Fibroblast of lung (primary cell): ENCODE results near the gene MICAL2. TPM values are rescaled to one million over a fixed set of nuclear protein-coding genes. Genes with fewer than 3 reads are reported as not detected.

ENCODE experiments used
- DNase-seq, 2 donors: peaks; one replicate each; pipeline versions ENCODE4 v3.0.0 to v3.0.0-alpha.2; 2010; ENCODE audit warnings: low read depth in 2 of 2
- H2AFZ ChIP-seq: 2 replicates; pipeline ENCODE4 v1.5.1; 2012; ENCODE audit warnings: low read length, control low read depth, inconsistent platforms
- H3K27ac ChIP-seq: 2 replicates; pipeline ENCODE4 v1.5.1; 2011; ENCODE audit warnings: low read length, control low read depth; ENCODE audit not compliant: insufficient read depth
- H3K27me3 ChIP-seq: 2 replicates; pipeline ENCODE4 v1.5.1; 2011; ENCODE audit warnings: mild to moderate bottlenecking, low read length; ENCODE audit not compliant: control insufficient read depth, insufficient read depth
- H3K36me3 ChIP-seq: 2 replicates; pipeline ENCODE4 v1.5.1; 2011; ENCODE audit warnings: low read length; ENCODE audit not compliant: control insufficient read depth, insufficient read depth
- H3K4me1 ChIP-seq: 2 replicates; pipeline ENCODE4 v1.5.1; 2011; ENCODE audit warnings: low read length; ENCODE audit not compliant: control insufficient read depth, insufficient read depth; ENCODE audit errors: extremely low read depth
- H3K4me2 ChIP-seq: 2 replicates; pipeline ENCODE4 v1.5.1; 2011; ENCODE audit warnings: low read length, control low read depth; ENCODE audit not compliant: insufficient read depth; ENCODE audit errors: extremely low read depth
- H3K4me3 ChIP-seq, 4 experiments: fragments of 200-600 bp in 1 of 4; sonication (generic) in 1 of 4; replicated peaks in 1 of 4; 2 replicates each; pipeline ENCODE4 v1.5.1; 2011 to 2016; ENCODE audit warnings: low read length in 4 of 4, low read depth in 3 of 4, mild to moderate bottlenecking in 3 of 4, control low read depth in 2 of 4, inconsistent platforms in 1 of 4, mixed read lengths in 1 of 4; ENCODE audit not compliant: insufficient read depth in 1 of 4; ENCODE audit errors: control extremely low read depth in 1 of 4
- H3K79me2 ChIP-seq: 2 replicates; pipeline ENCODE4 v1.5.1; 2012; ENCODE audit warnings: mild to moderate bottlenecking, low read length, inconsistent platforms; ENCODE audit not compliant: control insufficient read depth, insufficient read depth
- H3K9ac ChIP-seq: 2 replicates; pipeline ENCODE4 v1.5.1; 2011; ENCODE audit warnings: mild to moderate bottlenecking, low read length, control low read depth; ENCODE audit not compliant: insufficient read depth
- H3K9me3 ChIP-seq: 2 replicates; pipeline ENCODE4 v1.5.1; 2012; ENCODE audit warnings: low read depth, low read length; ENCODE audit not compliant: control insufficient read depth, insufficient read depth
- H4K20me1 ChIP-seq: 2 replicates; pipeline ENCODE4 v1.5.1; 2011; ENCODE audit warnings: low read length; ENCODE audit not compliant: control insufficient read depth, insufficient read depth; ENCODE audit errors: extremely low read depth
- CTCF ChIP-seq, 2 donors: IDR thresholded peaks in 1 of 2; conservative IDR thresholded peaks in 1 of 2; 1 replicate in 1 of 2; 2 replicates in 1 of 2; pipeline ENCODE4 v1.5.1; 2011 to 2012; ENCODE audit warnings: low read length in 2 of 2, control low read depth in 1 of 2, inconsistent platforms in 1 of 2, low read depth in 1 of 2, mild to moderate bottlenecking in 1 of 2
- EZH2 ChIP-seq: IDR thresholded peaks from 2 replicates; pipeline ENCODE4 v1.5.1; 2012; ENCODE audit warnings: low read length, control low read depth, mild to moderate bottlenecking; ENCODE audit errors: missing control alignments
- polyA plus RNA-seq, 2 donors: library from polyadenylated mRNA; depleted of rRNA in 1 of 2; stranded (reverse) in 1 of 2; unstranded in 1 of 2; fragments of >200 nt; gene quantifications; 2 replicates each; pipeline ENCODE4 v1.2.1, GENCODE V29; 2011 to 2012; ENCODE audit warnings: missing spikeins in 1 of 2
- total RNA-seq: library from RNA; depleted of rRNA; stranded (reverse); fragments of >200 nt; gene quantifications from 2 replicates; pipeline ENCODE4 v1.2.1, GENCODE V29; 2014

Gene MICAL2
- total and polyA plus RNA-seq, 2 donors (not counting 1 experiment from before 2014, with no cell fraction given) = 78.5 to 275 TPM

GRCh38 chr11:12246147-12246546, 135.8 kb downstream of the MICAL2 start:
- Histone ChIP-seq H3K4me3 (no peak overlapping the region), H2AFZ (no peak overlapping the region), H3K4me1 (peaks cover 6% of the 10 kb centered on the region), H3K9ac (no peak overlapping the region), H3K27ac (no peak overlapping the region), H3K27me3 (no peaks in the 10 kb centered on the region), H3K4me2 (no peak overlapping the region), H4K20me1 (no peaks in the 10 kb centered on the region), H3K9me3 (no peaks in the 10 kb centered on the region), H3K36me3 (peaks cover 26% of the 10 kb centered on the region), H3K79me2 (no peaks in the 10 kb centered on the region)
- no peak for TF ChIP-seq CTCF (conservative IDR thresholded peaks at IDR 0.05 in 1 of 2, IDR thresholded peaks at IDR 0.05 in 1 of 2; ENCODE audit: low read depth in 1 of 2, low read length in 2 of 2)
- TF ChIP-seq EZH2 = no peak
- DNase-seq = no peak

GRCh38 chr11:12246989-12247388, 136.6 kb downstream of the MICAL2 start:
- no peak overlapping the region for H2AFZ ChIP-seq
- peaks cover 6% of the 10 kb centered on the region for H3K4me1 ChIP-seq
- H3K79me2 ChIP-seq = no peaks in the 10 kb centered on the region
- no peaks in the 10 kb centered on the region for H4K20me1 ChIP-seq
- peaks cover 24% of the 10 kb centered on the region for H3K36me3 ChIP-seq
- H3K27me3 ChIP-seq = no peaks in the 10 kb centered on the region
- H3K9me3 ChIP-seq = no peaks in the 10 kb centered on the region
- TF ChIP-seq EZH2 = no peak
- TF ChIP-seq CTCF (conservative IDR thresholded peaks at IDR 0.05 in 1 of 2, IDR thresholded peaks at IDR 0.05 in 1 of 2; ENCODE audit: low read depth in 1 of 2, low read length in 2 of 2) = no peak
- H3K4me3 ChIP-seq = no peak overlapping the region
- no peak overlapping the region for H3K4me2 ChIP-seq
- H3K9ac ChIP-seq = no peak overlapping the region
- no peak overlapping the region for H3K27ac ChIP-seq
- DNase-seq = no peak

GRCh38 chr11:12247543-12248254, 137.3 kb downstream of the MICAL2 start:
- no peaks in the 10 kb centered on the region for H3K9me3 ChIP-seq
- no peak overlapping the region for H3K27ac ChIP-seq
- no peaks in the 10 kb centered on the region for H4K20me1 ChIP-seq
- peaks cover 6% of the 10 kb centered on the region for H3K4me1 ChIP-seq
- no peak overlapping the region for H3K4me2 ChIP-seq
- DNase-seq = no peak
- H3K36me3 ChIP-seq = peaks cover 23% of the 10 kb centered on the region
- TF ChIP-seq EZH2 (no peak), CTCF (conservative IDR thresholded peaks at IDR 0.05 in 1 of 2, IDR thresholded peaks at IDR 0.05 in 1 of 2; ENCODE audit: low read depth in 1 of 2, low read length in 2 of 2) (no peak)
- no peak overlapping the region for H3K9ac ChIP-seq
- H3K79me2 ChIP-seq = no peaks in the 10 kb centered on the region
- no peak overlapping the region for H2AFZ ChIP-seq
- H3K27me3 ChIP-seq = no peaks in the 10 kb centered on the region
- no peak overlapping the region for H3K4me3 ChIP-seq
